HUES48 (cell line): ENCODE measurements around the gene TMEM171.

Source experiments
- H3K27ac ChIP-seq: one replicate; pipeline ENCODE4 v1.7.0; 2013; ENCODE audit warnings: low read depth, low read length, inconsistent platforms
- H3K27me3 ChIP-seq: 2 replicates; pipeline ENCODE4 v1.6.1; 2013; ENCODE audit warnings: mild to moderate bottlenecking, low read length; ENCODE audit not compliant: control insufficient read depth, insufficient read depth
- H3K36me3 ChIP-seq: 2 replicates; pipeline ENCODE4 v1.6.1; 2013; ENCODE audit warnings: low read length; ENCODE audit not compliant: control insufficient read depth, insufficient read depth
- H3K4me1 ChIP-seq: 2 replicates; pipeline ENCODE4 v1.6.1; 2013; ENCODE audit warnings: mild to moderate bottlenecking, low read length; ENCODE audit not compliant: control insufficient read depth, insufficient read depth
- H3K4me3 ChIP-seq: 2 replicates; pipeline ENCODE4 v1.5.1; 2013; ENCODE audit warnings: mild to moderate bottlenecking, low read depth, low read length
- H3K9ac ChIP-seq: 2 replicates; pipeline ENCODE4 v1.6.1; 2013; ENCODE audit warnings: mild to moderate bottlenecking, low read depth, low read length, moderate library complexity
- H3K9me3 ChIP-seq: 2 replicates; pipeline ENCODE4 v1.6.1; 2013; ENCODE audit warnings: low read length; ENCODE audit not compliant: control insufficient read depth, insufficient read depth

Gene TMEM171

DNA sequence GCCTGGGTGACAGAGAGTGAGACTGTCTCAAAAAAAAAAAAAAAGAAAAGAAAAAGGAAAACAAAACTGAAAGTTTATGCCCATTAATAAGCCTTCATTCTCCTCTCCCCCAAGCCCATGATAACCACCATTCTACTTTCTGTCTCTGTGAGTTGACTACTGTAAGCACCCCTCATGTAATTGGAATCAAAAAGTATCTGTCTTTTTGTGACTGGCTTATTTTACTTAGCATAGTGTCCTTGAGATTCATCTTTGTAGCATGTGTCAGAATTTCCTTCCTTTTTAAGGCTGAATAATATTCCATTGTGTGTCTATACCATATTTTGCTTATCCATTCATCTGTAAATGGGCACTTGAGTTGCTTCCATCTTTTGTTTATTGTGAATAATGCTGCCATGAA, 14.0 kb upstream of the TMEM171 start:
- no peak overlapping the region for H3K4me3 ChIP-seq
- no peaks in the 10 kb centered on the region for H3K27me3 ChIP-seq
- no peak overlapping the region for H3K9ac ChIP-seq
- H3K4me1 ChIP-seq = no peaks in the 10 kb centered on the region
- H3K9me3 ChIP-seq = no peaks in the 10 kb centered on the region
- H3K27ac ChIP-seq = no peak overlapping the region
- no peaks in the 10 kb centered on the region for H3K36me3 ChIP-seq

DNA sequence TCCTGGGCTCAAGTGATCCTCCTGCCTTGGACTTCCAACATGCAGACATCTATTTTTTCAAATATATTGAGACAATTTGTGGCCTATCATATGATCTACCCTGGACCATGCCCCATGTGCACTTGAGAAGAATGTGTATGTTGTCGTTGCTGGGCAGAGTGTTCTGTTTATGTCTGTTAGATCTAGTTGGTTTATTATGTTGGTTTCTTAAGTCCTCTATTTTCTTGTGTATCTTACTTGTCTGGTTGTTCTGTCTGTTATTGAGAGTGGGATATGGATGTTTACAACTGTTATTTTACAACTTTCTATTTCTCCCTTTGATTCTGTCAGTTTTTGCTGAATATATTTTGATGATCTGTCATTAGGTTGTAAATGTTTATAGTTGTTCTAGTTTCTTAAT, 10.2 kb upstream of the TMEM171 start:
- H3K27me3 ChIP-seq = no peaks in the 10 kb centered on the region
- H3K36me3 ChIP-seq = no peaks in the 10 kb centered on the region
- no peaks in the 10 kb centered on the region for H3K9me3 ChIP-seq
- no peak overlapping the region for H3K27ac ChIP-seq
- H3K9ac ChIP-seq = no peak overlapping the region
- H3K4me3 ChIP-seq = no peak overlapping the region
- H3K4me1 ChIP-seq = no peaks in the 10 kb centered on the region

DNA sequence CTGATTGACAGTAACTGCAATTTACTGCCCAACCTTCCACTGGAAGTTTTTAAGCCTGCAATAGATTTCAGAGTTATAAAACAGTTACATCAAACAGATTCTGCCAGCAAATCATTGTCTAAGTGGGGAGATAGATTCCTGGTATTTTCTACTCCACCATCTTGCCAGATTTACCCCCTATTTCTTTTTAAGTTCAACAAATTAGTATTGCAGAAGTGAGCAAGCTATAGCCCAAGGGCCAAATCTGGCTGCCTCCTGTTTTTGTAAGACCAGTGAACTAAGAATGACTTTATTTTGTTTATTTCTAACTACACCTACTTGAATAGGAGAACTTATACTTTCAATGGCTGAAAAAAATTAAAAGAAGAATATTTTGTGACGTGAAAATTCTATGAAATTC, 8.8 kb upstream of the TMEM171 start:
- no peak overlapping the region for H3K4me3 ChIP-seq
- H3K4me1 ChIP-seq = no peaks in the 10 kb centered on the region
- H3K9me3 ChIP-seq = no peaks in the 10 kb centered on the region
- H3K9ac ChIP-seq = no peak overlapping the region
- H3K36me3 ChIP-seq = no peaks in the 10 kb centered on the region
- H3K27me3 ChIP-seq = no peaks in the 10 kb centered on the region
- no peak overlapping the region for H3K27ac ChIP-seq

DNA sequence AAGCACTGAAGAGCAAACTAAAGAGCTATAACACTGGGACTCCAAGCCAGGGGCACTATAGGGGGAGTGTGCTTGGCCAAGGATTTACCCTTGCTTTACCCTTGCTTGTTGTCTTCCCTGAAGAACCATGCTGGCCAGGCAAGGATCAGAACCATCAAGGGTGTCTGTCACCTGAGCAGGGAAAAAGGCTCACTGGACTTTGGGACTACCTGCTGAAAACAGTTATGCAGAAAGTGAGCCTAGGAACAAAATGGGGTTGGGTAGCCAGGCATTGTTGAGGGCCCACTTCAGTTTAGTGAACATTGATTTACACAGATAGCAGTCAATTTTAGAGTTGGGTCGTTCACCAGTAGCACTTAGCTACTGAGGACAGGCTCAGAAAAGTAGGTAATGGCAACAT, 8.0 kb upstream of the TMEM171 start:
- no peaks in the 10 kb centered on the region for H3K36me3 ChIP-seq
- no peak overlapping the region for H3K9ac ChIP-seq
- H3K27ac ChIP-seq = no peak overlapping the region
- H3K4me3 ChIP-seq = no peak overlapping the region
- no peaks in the 10 kb centered on the region for H3K9me3 ChIP-seq
- no peaks in the 10 kb centered on the region for H3K27me3 ChIP-seq
- H3K4me1 ChIP-seq = no peaks in the 10 kb centered on the region

DNA sequence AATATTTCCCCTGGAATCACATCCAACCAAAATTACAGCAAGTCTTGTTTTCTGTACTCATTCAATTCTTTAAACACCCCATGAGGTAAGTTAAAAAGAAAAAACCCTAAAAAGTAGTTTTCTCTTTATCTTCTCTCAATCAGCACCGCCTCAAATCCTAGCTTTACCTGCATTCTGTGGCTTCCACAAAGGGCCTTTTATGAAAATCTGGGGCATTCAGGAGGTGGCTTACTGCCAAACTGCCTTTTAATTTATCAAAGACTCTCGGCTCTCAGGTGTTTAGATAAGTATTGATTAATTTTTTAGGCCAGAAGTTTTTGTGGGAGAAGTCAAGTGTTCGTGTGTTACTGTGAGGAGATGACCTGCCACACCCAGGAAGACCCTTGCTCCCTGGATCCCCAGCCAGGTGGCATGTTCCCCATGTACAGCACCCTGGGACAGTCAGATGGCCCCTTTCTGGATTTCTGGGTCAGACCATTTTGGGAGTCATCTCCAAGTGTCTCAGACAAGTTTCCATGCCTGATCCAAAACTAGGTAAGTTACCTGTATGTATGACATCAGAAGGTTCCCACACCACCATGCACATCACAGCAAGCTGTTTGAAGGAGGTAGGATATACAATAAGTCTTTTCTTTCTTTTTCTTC, 6.2 kb upstream of the TMEM171 start:
- Histone ChIP-seq H3K9ac (no peak overlapping the region), H3K27ac (no peak overlapping the region), H3K4me1 (no peaks in the 10 kb centered on the region)

DNA sequence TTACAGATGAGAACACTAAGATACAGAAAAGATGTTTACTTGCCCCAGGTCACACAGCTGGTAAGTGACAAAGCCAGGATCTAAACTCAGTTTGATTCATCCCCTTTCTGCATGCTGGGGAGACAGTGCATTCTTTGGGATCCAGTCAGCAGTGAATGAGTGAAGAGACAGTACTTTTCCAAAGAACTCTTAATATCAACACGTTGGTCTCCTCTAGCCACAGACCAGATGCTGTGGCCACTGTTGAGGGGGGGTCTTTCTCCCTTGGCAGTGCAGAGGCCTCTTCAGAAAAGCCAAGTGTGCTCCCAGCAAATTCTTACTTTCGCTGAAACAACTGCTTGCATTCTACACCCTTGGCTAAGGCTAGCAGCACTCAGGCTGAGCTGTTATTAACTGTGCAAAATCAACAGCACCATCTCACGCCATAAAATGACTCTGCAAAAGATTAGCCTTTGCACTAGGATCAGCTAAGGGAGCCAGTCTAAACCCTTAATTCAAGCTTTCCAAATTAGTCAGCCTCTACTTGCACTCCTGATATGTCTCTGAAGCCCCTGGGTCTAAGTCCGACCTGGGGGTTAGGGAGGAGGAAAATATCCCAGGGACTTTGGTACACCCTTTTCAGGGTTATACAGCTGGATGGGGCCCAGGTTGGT, 4.8 kb upstream of the TMEM171 start:
- H3K27me3 ChIP-seq = peaks cover 25% of the 10 kb centered on the region

More for the DNA sequence above, 6.2 kb upstream of the TMEM171 start:
- Histone ChIP-seq H3K27me3 (peaks cover 12% of the 10 kb centered on the region), H3K4me3 (no peak overlapping the region), H3K9me3 (no peaks in the 10 kb centered on the region), H3K36me3 (no peaks in the 10 kb centered on the region)

DNA sequence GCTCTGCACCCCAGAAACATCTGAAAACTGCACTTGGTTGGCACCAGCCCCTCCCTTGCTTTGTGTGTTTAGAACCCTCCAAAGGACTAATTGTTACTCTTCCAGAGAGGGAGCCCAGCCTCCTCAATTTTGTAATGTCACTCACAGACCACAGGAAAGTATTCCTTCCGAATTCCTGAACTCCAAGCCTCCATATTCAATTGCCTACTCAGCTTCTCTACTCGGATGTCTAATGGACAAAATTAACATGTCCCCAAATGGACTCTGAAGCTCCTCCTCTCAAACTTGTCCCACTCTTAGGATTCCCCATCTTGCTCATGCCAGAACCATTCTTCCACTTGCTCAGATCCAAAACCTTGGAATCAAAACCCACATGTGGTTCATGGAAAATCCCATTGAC, 3.9 kb upstream of the TMEM171 start:
- no peak overlapping the region for H3K9ac ChIP-seq
- H3K4me1 ChIP-seq = peaks cover 7% of the 10 kb centered on the region
- H3K27ac ChIP-seq = no peak overlapping the region
- no peaks in the 10 kb centered on the region for H3K36me3 ChIP-seq
- H3K4me3 ChIP-seq = no peak overlapping the region
- H3K27me3 ChIP-seq = peaks cover 35% of the 10 kb centered on the region
- H3K9me3 ChIP-seq = no peaks in the 10 kb centered on the region

More for the DNA sequence above, 4.8 kb upstream of the TMEM171 start:
- Histone ChIP-seq H3K9ac (no peak overlapping the region), H3K9me3 (no peaks in the 10 kb centered on the region), H3K4me1 (no peaks in the 10 kb centered on the region; the same call in 1 of the 2 replicates), H3K27ac (no peak overlapping the region), H3K4me3 (no peak overlapping the region), H3K36me3 (no peaks in the 10 kb centered on the region)

DNA sequence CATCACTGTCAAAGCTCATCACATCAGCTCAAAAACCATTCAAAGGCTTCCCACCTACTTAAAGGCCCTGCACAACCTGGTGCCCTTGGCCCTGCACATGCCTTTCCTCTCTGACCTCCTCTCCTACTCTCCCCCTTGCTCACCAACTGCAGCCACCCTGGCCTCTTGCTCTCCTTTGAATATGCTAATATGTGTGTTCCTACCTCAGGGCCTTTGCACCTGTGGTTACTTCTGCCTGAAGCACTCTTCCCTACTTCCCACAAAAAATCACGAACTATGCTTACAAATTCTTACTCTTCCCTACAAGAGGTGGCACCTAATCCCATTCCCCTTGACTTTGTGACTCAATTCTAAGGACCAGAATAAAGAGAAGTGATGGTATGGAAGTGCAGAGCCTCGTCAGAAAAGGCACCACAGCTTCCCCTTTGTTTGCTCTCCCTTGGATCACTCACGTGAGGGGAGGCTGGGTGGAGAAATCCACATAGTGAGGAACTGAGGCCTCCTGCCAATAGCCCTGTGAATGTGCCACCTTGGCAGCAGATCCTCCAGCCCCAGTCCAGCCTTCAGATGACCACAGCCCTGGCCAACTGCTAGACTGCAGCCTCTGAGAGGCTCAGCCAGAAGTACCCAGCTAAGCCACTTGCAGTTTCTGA, 3.2 kb upstream of the TMEM171 start:
- peaks cover 42% of the 10 kb centered on the region for H3K27me3 ChIP-seq
- no peak overlapping the region for H3K4me3 ChIP-seq
- H3K9me3 ChIP-seq = no peaks in the 10 kb centered on the region
- no peak overlapping the region for H3K27ac ChIP-seq
- H3K36me3 ChIP-seq = no peaks in the 10 kb centered on the region
- peaks cover 7% of the 10 kb centered on the region for H3K4me1 ChIP-seq
- no peak overlapping the region for H3K9ac ChIP-seq

DNA sequence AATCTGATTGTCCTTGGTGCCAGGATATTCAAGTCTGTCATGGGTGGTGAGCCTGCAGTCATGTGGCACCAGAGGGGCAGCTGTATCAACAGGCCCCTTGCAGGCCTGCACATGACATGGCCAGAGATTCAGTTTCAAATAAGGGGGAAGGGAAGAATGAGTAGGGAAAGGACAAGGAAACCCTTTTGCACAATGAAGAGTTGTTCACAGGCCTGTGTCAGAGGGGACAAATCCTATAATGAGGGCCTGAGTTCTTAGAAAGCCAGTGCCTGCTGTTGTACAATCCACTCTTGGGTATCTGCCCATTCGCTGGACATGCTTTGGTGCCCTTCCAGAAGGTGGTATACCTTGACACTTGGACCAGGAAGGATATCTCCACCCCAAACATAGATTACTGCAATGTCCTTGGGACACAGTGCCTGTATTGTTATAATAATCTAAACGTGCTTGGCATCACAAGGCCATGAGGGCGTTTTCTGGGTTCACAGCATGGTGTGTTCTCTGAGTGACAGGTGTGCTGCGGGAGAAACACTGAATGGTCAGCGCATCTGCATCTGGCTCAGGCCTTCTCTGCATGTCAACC, 1.9 kb upstream of the TMEM171 start:
- Histone ChIP-seq H3K4me3 (no peak overlapping the region), H3K4me1 (peaks cover 9% of the 10 kb centered on the region), H3K27ac (no peak overlapping the region), H3K36me3 (no peaks in the 10 kb centered on the region), H3K9ac (no peak overlapping the region), H3K9me3 (no peaks in the 10 kb centered on the region), H3K27me3 (peaks cover 52% of the 10 kb centered on the region)

DNA sequence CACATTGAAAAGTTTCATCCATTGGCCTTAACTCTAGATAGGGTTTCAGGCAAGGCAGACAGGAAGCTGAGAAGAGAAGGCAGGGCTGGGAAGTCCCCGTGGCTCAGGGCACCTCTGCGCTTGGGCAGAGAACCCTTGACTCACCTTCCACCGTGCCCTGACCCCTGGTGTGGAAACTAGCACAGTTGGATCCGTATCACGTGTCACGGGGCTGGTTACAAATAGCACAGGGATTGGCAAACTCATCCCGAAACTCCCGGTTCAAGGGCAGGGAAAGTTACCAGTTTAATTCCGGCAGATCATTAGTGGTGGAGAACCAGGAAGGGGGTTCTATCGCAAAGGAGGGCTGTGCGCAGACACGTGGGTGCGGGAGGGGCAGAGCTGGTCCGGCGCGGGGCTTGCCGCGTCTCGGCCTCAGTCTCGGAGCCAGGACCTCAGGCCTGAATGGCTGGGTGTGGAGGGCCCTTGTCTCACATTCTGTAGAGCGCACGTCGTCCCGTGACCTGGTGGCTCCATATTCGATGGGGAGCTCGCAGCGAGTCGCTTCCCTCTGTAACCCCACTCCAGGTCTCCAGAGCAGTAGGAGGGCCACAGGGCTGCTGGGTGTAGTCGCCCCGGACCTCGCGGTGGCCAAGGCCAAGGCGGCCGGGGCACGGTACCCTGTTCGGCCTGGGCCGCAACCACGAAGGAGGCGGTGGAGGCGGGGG, 771 bp upstream of the TMEM171 start:
- Histone ChIP-seq H3K27ac (no peak overlapping the region), H3K9me3 (no peaks in the 10 kb centered on the region), H3K4me1 (peaks cover 9% of the 10 kb centered on the region), H3K27me3 (peaks cover 52% of the 10 kb centered on the region), H3K9ac (no peak overlapping the region), H3K36me3 (no peaks in the 10 kb centered on the region), H3K4me3 (peak overlapping the region; percentile 86)
